ENCODE results near the gene MOB4.
A peak's percentile ranks its signal among the peaks of the same experiment; 100 is the strongest.
"Not testable (repeated sequence)": the region's sequence is repeated elsewhere in the genome, so short reads cannot be mapped to it uniquely, and the experiment has no call there.

MOB4 gene

GRCh38 chr2:197514754-197515153 is 1.1 kb upstream of the MOB4 start:
- peak in 1 of 14 donors; percentile 3 for DNase-seq

- DNase-seq = peak in 1 of 14 donors; percentile 71
These were observed 539 bp upstream of the MOB4 start for GRCh38 chr2:197515315-197515738.

GRCh38 chr2:197516393-197516761 is 511 bp downstream of the MOB4 start:
- peak in 5 of 14 donors; percentile 9 to 78 (median 76) for DNase-seq

- DNase-seq = no peak
These were observed 1.3 kb downstream of the MOB4 start for GRCh38 chr2:197517150-197517549.

- DNase-seq = no peak
These were observed 22.5 kb downstream of the MOB4 start for GRCh38 chr2:197538412-197538811.

GRCh38 chr2:197539734-197540133 is 23.9 kb downstream of the MOB4 start:
- no peak for DNase-seq

- DNase-seq = no peak
These were observed 27.3 kb downstream of the MOB4 start for GRCh38 chr2:197543206-197543605.

- no peak for DNase-seq
These were observed 31.5 kb downstream of the MOB4 start for GRCh38 chr2:197547163-197547900.

- DNase-seq = no peak
These were observed 32.7 kb downstream of the MOB4 start for GRCh38 chr2:197548582-197548981.

GRCh38 chr2:197551260-197551659 is 35.4 kb downstream of the MOB4 start:
- DNase-seq = not testable (repeated sequence)

- DNase-seq = no peak
These were observed 39.6 kb downstream of the MOB4 start for GRCh38 chr2:197555467-197555866.

- DNase-seq = no peak
These were observed 40.6 kb downstream of the MOB4 start for GRCh38 chr2:197556456-197556855.

GRCh38 chr2:197558393-197558792 is 42.5 kb downstream of the MOB4 start:
- DNase-seq = no peak

- no peak for DNase-seq
These were observed 43.8 kb downstream of the MOB4 start for GRCh38 chr2:197559681-197560080.

- no peak for DNase-seq
These were observed 44.3 kb downstream of the MOB4 start for GRCh38 chr2:197560146-197560665.

- peak in 1 of 14 donors; percentile 6 for DNase-seq
These were observed 55.9 kb downstream of the MOB4 start for GRCh38 chr2:197571627-197572271.

GRCh38 chr2:197573608-197574007 is 57.7 kb downstream of the MOB4 start:
- no peak for DNase-seq

GRCh38 chr2:197575987-197576386 is 60.1 kb downstream of the MOB4 start:
- peak in 1 of 14 donors; percentile 18 for DNase-seq

GRCh38 chr2:197576631-197577030 is 60.8 kb downstream of the MOB4 start:
- DNase-seq = no peak

GRCh38 chr2:197577446-197577845 is 61.6 kb downstream of the MOB4 start:
- DNase-seq = peak in 3 of 14 donors; percentile 13 to 28 (median 15)

GRCh38 chr2:197578294-197578693 is 62.4 kb downstream of the MOB4 start:
- DNase-seq = not testable (repeated sequence)

- DNase-seq = not testable (repeated sequence)
These were observed 64.3 kb downstream of the MOB4 start for GRCh38 chr2:197580166-197580565.

GRCh38 chr2:197587255-197587654 is 71.4 kb downstream of the MOB4 start:
- DNase-seq = not testable (repeated sequence)
